Inflammatory macrophage treated with lipopolysaccharide for 4 hours (primary cell): Measurements from ENCODE around the gene CLDN2.
"Not testable (repeated sequence)": the region's sequence is repeated elsewhere in the genome, so short reads cannot be mapped to it uniquely, and the experiment has no call there.

Source experiments
- DNase-seq: peaks from one replicate; pipeline ENCODE4 v3.0.0-alpha.2; 2020

The CLDN2 gene, protein sequence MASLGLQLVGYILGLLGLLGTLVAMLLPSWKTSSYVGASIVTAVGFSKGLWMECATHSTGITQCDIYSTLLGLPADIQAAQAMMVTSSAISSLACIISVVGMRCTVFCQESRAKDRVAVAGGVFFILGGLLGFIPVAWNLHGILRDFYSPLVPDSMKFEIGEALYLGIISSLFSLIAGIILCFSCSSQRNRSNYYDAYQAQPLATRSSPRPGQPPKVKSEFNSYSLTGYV

DNA sequence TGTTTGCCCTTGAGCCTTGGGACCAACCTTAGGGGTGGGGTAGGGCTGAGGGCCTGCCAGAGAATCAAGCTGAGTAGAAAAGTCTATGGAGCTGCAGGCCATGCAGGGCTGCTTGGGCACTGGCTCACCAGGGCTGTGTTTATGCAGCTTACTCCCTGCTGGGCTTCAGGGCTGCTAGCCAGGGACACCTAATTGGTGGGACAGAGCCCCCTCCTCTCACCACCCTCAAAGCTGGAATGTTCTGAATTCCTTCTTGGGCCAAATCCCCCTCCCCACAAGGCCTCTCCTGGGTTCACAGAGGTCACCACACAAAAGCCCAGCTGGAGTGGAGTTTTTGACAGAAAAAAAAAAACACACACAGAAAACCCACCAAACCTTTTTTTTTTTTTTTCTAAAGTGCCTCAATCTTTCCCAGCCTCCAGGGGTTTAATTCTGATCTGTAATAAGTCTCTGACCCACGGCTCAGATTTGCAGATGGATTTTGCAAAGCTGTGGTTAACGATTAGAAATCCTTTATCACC, at the start of gene CLDN2:
CLDN2 (plus strand) TSS at position 471 of the 521 bp plus-strand sequence. CDS start 7,827 bp downstream, outside the sequence.
- no peak for DNase-seq

DNA sequence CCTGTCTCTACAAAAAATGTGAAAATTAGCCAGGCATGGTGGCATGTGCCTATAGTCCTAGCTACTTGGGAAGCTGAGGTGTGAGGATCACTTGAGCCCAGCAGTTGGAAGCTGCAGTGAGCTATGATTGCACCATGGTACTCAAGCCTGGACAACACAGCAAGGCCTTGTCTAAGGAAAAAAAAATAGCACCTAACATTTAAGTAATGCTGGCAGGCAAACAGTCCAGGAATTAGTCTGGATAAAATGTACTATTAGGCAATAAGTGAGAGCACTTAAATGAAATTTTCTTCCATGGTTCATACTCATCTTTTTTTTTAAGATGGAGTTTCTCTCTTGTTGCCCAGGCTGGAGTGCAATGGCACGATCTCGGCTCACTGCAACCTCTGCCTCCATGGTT, 47.4 kb upstream of the CLDN2 start:
- DNase-seq: not testable (repeated sequence)

DNA sequence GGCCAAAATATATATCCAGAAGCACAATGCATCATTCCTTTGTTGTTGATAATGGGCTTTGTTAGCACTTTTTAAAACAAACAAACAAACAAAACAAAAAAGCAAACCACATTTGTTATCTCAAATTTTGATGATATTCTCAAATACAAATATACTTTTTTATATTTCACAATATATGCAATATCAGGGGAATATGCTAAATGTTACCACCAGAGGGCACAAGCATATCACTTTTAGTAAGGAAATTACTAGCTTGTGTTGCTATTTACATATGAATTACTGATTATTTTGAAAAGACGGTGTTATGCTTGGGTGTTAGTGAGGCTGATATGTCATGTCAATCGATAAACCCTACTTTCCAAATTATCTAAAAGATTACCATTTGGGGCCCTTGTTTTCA, 46.1 kb upstream of the CLDN2 start:
- peak; percentile 31 for DNase-seq

DNA sequence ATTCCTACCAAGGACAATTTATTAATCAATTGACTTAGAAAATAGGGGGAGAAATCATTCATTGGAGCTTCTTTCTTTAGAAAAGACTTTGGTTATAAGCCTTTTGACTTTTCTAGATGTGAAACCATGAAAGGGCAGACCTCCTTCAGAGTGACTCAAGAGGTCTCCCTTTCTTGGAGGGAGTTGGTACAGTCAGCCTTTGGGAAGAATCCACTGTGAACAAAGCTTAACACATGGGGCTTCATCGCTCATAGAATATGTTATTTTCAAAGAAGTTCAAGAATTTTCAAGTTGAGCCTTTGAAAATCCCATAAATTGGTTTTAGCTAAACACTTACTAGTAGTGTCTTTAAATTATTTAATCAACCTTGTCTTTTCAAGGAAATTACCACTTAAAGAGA, 45.1 kb upstream of the CLDN2 start:
- DNase-seq: no peak

DNA sequence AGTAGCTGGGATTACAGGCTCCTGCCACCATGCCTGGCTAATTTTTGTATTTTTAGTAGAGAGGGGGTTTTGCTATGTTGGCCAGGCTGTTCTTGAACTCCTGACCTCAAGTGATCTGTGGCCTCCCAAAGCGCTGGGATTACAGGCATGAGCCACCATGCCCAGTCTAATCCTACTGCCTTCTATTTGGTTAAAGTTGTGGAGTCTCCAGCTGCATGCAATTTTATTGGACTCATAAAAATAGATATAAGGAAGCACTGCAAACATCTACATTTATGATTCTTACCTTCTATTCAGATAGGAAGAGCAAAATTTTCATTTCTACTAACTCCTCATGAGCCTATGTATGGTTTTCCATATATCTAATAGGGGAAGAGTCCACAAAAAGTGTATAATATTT, 30.7 kb upstream of the CLDN2 start:
- DNase-seq: no peak

DNA sequence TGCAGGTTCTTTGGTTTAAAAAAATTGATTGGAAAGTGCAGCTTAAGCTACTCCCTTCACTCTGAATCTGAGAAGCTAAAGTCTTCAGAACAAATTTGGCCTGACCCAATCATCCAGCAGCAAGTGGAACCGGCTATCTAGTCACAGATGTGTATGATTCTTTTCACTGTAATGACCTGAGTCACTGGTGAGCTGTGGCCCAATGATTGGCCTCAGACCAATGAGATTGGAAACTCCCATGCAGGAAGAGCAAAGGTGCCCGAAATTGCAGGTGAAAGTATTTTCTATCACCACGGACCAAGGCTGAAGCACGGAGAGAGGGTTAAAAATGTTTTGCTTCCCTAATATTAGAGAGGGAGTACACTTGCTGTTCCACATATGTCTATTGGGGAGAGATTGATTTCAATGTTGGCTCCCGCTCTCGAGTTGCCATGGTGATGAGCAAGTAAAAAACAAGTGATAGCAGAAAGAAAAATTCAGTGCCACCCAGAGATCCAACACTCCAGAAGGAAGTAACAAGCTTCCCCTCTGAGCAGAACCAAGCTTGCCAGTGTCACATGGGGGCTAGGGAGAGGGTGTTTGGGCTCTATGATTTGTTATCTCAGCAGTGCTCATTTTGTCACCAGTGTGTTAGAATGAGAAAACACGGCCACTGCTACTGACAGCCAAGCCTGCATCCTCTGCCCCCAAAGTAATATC, 28.3 kb upstream of the CLDN2 start:
- no peak for DNase-seq

DNA sequence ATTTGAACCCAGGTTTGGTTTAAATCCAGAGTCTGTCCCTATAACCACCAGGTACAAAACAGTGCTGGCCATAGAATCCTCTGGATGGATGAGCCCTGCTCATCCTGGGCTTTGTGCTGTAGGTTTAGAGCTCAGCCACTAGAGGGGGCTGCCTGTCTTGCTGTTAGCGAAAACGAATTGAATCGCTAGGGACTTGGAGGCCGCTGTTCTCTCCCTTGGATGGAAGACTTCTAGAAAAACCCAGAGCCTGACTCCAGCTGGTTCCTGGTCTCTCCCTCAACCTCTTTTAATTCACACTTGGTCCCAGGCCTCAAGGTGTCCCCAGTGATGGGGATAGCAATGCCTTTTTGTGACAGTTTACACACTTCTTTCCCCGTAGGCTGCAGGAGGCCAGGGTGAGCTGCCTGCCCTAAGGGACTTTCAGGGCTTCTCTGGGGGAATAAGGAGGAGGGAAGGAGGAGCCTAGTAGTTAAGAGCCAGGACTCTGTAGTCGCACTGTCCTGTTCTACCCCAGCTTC, 25.8 kb upstream of the CLDN2 start:
- peak; percentile 35 for DNase-seq

DNA sequence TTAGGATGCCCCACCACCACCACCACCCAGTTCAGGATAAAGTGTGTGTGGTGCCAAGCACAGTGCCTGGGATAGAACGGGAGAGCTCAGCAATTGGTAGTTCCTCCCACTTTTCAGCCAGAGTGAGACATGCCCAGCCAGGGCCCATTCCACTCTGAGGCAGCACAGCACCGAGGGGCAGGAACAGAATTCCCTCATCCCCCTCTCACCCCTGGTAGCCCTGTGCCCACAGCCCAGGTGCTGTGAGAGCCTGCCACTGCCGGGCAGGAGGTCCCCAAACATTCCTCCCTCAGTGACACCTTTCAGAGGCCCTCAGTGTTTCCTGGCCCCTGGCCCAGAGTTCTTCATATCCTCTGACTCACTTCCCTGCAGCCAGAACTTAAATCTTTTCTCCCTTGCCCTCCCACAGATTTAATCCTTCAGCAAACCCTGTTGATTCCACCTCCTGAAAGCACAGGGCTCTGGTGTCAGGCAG, 25.2 kb upstream of the CLDN2 start:
- no peak for DNase-seq

DNA sequence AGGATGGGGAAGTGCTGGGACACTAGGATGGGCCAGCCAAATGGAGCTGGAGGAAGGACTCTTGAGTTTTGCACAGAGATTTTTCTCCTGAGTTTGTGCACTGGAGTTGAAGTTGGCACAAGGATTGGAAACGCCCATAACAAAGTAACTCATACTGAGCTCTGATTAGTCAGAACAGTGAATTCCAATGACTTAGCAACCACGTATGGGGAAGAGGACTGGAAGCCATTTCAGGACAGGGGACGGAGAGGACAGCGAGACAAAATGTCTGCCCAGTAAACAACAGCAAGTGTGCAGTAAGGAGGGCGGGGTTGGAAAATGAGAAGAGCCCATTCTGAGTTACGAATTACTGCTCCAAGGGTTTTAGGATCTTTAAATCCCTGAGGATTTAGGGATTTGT, 22.9 kb upstream of the CLDN2 start:
- no peak for DNase-seq

DNA sequence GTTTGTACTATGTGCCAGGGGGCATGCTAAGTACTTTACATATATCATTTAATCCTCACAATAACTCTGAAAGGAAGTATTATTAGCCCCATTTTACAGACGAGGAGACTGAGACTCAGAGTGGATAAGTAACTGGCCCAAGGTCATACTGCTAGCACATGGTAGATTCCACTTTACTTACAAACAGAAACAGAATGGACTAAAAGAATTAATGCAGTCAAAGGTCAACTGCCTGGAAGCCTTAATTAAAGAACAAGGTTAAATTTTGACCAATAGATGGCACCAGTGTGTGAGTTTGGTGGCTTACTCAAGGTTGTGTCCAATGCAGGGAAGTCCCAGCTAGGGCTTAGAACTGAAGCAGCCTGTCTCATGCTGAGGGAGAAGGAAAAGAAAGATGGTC, 21.7 kb upstream of the CLDN2 start:
- DNase-seq: peak; percentile 60

DNA sequence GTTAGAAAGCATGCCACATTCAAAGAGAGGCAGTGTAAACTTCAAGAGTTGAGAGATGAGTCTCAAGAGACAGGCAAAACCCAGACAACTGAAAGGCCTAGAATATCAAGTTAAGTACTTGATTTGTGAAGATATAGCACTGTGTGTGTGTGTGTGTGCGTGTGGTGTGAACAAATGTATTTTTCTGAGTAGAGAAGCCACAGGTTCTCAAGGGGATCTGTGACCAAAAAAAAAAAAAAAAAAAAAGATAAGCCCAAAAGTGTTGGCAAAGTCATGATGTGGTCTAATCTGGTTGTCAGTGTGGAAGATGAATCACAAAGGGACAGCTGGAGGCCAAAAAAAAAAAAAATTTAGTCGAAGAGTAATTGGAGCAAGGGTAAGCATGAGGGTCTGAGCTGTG, 20.9 kb upstream of the CLDN2 start:
- DNase-seq: no peak

DNA sequence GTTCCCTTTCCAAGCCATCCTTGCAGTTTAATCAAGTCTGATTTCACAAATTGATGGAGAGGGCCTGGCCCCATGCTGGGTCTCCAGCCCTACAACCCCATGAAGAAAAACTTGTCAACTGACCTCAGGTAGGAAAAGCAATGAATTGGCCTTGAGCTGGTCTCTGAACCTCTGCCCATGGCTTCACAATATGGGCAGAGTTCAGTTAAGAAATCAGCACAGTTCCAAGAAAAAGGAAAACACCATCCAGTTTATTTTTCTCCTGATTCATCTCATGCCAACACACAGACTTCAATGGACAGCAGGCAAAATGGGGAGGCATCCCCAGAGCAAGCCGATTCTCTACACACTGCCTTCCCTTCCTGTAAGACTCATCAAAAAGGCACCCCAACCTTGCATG, 20.4 kb upstream of the CLDN2 start:
- DNase-seq: no peak

DNA sequence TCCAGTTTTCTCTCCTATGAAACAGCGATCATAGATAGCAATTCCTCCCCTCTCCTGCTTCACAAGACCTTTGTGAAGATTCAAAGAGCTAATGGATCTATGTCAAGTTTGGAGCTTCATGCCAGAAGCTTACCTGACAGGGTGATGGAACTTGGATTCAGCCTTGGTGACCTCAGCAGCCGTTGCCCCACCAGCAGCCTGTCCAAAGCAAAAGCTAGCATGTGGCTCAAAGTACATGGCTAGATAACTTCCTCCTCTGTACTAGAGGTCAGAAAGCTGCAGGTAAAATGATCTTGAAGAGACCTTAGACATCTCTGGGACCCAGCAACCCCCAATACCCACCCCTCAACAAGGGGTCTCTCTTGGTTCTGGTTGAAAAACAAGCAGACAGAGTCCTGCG, 18.9 kb upstream of the CLDN2 start:
- DNase-seq: no peak

DNA sequence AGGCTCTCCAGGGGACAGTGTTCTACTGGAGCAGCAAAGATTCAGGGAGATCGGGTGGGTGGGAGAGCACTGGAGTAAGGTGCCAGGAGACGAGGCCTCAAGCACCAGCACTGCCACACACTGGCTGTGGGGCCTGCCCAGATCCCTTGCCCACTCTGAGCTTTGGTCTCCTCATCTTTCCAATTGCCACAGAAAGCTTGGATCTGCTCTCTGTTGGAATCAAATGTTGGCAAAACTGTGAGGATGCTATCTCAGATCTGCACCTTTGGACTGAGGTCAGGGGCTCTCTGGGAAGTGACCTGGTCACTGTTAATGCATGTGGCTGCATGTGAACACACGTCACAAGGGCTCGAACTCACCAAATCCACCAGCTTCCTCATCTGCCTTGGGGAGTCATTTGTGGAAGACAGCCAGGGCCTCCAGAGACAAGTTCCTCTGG, 18.4 kb upstream of the CLDN2 start:
- DNase-seq: no peak

DNA sequence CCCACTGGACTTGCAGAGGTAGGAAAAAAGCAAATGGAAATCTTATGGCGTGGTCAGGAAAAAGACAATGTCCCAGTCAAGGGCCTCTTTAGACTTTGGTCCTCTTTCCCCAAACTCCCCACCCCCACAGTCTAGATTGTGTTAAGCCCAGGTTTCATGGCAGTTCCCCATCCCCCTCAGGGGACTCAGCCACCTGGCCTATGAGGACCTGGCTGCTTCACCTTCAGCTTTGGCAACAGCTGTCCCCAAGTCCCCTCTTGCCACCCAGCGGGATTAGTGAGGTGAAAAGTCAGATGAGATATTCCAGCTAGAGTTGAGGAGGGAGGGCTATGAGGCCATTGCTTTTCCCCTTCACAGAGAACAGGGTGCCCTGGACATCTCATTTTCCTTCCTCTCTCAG, 17.5 kb upstream of the CLDN2 start:
- no peak for DNase-seq

DNA sequence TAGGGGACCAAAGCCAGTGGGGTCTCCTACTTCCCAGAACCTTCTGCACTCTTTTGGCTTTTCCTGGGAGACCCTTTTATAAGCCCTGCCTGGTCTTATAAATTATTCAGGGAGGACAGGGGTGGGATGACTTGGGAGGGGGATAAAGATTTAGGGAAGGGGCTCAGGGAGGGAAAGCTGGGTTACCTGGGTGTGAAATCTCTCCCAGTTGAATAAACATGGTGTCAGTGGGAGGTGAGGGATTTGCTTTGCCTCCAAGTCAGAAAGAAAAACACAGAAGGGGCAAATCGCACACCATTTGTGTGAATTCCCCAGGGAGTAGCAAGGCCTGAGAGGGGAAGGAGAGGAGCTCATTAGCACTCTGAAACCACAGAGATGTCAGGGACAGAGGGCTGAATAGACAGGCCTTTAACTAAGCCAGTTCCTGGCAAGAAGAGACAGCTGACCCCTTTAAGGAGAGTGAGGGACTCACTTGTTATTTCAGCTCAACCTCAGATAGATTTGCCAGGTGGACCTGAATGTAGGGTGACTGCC, 16.8 kb upstream of the CLDN2 start, which contains the start of gene RIPPLY1:
RIPPLY1 (minus strand) TSS at position 51 of the 534 bp plus-strand sequence. CDS start 54 bp downstream, outside the sequence.
- DNase-seq: no peak

DNA sequence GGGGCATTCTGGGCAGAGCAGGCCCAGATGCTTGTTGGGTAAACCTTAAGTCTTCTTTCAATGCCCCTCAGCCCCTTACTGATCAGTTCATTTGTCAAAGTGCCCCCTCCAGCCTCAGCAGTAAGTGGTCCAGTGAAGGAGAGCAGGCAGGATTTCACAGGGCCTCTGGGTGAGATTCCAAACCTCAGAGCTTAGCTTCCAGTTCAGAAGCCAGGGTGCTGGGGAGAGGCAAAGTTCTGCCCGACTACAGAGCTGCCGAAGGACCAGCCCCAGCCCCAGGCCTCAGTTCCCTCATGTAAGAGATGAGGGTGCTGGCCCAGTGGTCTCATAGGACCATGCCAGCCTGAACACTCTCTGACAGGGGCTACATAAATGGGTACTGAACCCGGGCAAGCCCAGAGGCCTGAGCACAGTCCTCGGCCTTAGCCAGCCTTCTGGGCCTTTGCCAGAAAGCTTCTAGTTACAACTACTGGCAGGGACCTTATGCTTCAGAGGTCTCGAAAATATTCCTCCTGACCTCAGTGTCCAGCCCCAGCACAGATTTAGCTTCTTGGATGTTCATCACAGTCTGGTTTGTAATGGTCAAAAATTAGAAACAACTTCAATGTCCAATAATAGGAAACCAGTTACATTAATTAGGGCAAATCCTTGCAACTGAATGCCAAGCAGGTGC, 16.2 kb upstream of the CLDN2 start:
- no peak for DNase-seq

DNA sequence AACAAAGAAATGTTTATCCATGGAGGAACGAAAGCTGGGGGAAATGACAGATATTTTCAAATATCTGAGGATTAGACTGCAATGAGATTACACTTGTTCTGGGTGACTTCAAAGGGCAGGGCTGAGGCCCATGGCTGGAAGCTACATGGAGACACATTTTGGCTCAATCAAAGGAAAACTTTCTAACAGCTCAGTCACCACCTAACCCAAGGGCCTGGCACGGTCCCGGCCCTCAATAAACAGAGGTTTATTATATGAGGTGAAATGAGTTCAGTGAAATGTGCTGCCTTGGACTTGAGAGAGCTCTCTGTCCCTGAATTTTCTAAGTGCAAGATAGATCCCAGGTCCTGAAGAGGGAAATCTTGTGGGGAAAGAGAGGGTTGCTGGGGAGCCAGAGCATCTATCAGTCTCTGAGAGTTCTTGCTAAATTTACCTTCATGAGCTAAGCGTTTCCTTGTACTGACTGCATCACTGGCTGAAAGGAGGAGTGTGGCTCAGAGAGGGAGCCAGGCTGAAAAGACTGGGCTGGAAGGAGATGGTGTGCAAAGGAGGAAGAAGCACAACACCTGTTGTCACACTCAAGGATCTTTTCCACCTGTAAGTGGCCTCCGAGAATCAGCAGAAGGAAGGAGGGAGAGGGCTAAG, 15.0 kb upstream of the CLDN2 start:
- DNase-seq: no peak

DNA sequence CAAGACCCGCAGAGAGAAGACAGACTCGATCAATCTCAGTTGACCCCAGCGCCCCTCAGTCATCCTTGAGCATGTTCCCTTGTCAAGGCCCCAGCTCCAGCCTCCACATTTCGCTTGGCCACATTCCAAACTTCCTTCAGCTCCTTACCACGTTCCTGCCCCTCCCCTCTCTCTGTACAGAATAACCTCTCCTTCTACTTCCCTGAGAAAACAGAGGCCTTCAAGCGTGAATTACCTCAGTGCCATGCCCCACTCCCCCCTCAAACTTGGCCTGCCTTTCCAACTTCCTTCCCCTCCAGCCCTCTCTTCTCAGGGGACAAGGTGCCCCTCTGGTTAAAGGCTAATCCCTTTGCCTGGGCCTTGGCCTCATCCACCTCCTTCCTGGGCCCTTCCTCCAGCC, 13.8 kb upstream of the CLDN2 start:
- DNase-seq: no peak

DNA sequence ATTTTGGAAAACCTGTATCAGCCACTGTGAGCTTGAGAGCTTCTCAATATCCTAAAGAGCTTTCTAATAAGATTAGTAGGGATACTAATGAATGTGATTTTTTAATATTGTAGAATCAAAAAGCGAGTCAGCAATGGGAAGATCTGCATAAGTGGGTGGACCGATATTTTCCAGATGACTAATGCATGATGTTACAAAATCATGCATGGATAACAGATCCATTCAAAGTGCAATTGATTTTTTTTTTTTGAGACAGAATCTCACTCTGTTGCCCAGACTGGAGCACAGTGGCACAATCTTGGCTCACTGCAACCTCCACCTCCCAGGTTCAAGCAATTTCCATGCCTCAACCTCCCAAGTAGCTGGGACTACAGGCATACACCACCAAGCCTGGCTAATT, 7.3 kb upstream of the CLDN2 start:
- no peak for DNase-seq

DNA sequence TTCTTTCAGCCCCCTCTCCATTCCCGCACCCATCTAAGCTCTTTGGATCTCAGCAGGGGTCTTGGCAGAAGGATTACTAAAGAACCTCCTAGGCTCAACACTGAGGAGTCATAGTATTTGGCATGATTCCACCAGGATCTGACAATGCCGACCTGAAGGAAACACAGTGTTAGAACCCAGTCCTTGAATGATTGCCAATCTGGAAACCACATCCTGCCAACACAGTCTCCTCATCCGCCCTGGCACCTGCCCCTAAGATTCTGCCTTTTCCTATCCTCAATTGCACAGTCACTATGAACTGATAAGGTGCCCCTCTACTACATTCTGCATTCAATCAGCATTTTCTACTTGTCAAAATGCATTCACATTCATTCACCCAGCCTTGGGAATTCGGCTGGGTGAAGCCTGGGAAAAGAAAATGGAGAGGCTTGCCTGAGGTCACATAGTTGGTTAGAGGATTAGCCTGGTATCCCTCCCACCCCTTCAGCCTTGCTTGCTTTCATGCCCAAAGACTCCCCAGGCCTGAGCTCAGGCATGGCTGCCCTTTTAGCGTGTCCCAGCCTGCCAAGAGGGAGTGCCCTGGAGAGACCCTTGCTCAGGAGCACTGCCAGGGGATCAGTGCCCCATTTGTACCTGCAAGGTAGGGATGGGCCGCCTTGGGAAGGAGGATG, 2.2 kb upstream of the CLDN2 start:
- DNase-seq: no peak

DNA sequence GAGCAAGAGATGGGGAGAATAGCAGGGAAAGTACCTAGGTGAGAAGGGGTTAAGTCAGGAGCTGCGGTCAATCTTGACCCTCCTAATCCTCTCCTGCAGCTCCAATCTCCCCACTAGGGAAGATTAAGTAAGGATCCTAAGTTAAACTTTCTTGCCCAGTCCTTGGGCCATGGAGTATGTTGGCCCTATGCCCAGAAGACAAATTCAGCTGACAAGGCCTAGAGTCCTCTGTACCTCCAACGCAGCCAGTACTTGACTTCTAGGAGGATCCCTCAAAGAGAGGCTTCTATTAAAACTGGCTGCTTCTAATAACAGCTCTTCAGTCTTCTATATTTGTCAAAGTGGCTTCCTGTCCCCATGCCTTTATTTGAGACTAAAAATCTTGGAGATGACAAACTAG, 1.4 kb downstream of the CLDN2 start:
- no peak for DNase-seq
